Prostate gland (tissue), 2 donors: ENCODE results near the gene DYTN. TPM values are rescaled to one million over a fixed set of nuclear protein-coding genes. Genes with fewer than 3 reads are reported as not detected.

Experiments
- DNase-seq: peaks from one replicate; pipeline ENCODE4 v3.0.0-alpha.2; 2019; ENCODE audit warnings: low spot score
- H3K27ac ChIP-seq, 2 donors: fragments of 200-600 bp; sonication (generic); 2 replicates each; pipeline ENCODE4 v1.5.1; 2017 to 2019
- H3K27me3 ChIP-seq: fragments of 200-600 bp; sonication (generic); replicated peaks from 2 replicates; pipeline ENCODE4 v1.5.1; 2019; ENCODE audit not compliant: insufficient read depth
- H3K36me3 ChIP-seq, 2 donors: fragments of 200-600 bp; sonication (generic); 1 replicate in 1 of 2; 2 replicates in 1 of 2; pipeline versions ENCODE4 v1.5.1 to v1.8.1; 2017 to 2019
- H3K4me1 ChIP-seq: fragments of 200-600 bp; sonication (generic); replicated peaks from 2 replicates; pipeline ENCODE4 v1.5.1; 2019
- H3K4me3 ChIP-seq, 2 donors: fragments of 200-600 bp; sonication (generic); 2 replicates each; pipeline ENCODE4 v1.5.1; 2017 to 2019
- H3K9me3 ChIP-seq: fragments of 200-600 bp; sonication (generic); 2 replicates; pipeline ENCODE4 v1.5.1; 2017
- POLR2A ChIP-seq: fragments of 450-650 bp; IDR thresholded peaks from one replicate; pipeline ENCODE4 v1.6.1; 2016; ENCODE audit warnings: antibody characterized with exemption, mild to moderate bottlenecking
- POLR2AphosphoS5 ChIP-seq: sonication (generic); formaldehyde crosslinking; IDR thresholded peaks from one replicate; pipeline ENCODE4 v1.6.1; 2017; ENCODE audit warnings: antibody characterized with exemption
- WGBS: methylation state at CpG from one replicate; pipeline ENCODE4 v1.1.5; 2018; 5-methylcytosine and 5-hydroxymethylcytosine counted together
- intact Hi-C: fragments of 100-400 bp; cut with DNase I; formaldehyde crosslinking; loops from one replicate; pipeline ENCODE4 v1.14.2; 2022
- total RNA-seq, 2 donors: library from RNA; depleted of rRNA; stranded (reverse); fragments of >200 nt; gene quantifications; one replicate each; pipeline ENCODE4 v1.1.0, GENCODE V29; 2016
- TF ChIP-seq, protein P1 (sequence below), 4 experiments: fragments of 200-600 bp in 2 of 4; fragments of 450-650 bp in 2 of 4; sonication (generic) in 2 of 4; IDR thresholded peaks; 1 replicate in 3 of 4; 2 replicates in 1 of 4; pipeline ENCODE4 v1.5.1; 2016 to 2019; ENCODE audit warnings: antibody characterized with exemption in 4 of 4, mild to moderate bottlenecking in 2 of 4, moderate library complexity in 2 of 4

DYTN gene, protein sequence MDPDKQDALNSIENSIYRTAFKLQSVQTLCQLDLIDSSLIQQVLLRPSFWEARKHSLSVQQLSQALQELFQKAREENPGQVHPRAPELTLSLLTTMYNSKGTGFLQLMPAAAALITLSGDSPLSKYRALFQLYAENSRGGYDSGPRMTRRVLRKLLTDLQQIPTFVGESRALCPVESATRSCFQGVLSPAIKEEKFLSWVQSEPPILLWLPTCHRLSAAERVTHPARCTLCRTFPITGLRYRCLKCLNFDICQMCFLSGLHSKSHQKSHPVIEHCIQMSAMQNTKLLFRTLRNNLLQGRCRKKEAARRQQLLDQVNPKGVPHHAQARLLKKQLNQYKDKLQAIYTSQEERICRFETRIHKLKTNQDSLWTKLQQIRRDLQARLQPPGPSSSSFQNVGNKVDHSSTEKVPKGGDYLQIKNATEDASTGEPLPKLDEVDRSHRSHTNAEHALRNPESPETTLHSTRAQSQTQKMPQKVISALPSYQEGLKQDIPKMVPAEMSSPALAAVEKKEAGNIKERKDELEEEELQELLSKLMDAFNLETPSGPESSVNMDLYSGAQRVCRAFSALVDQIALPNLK
- not detected for total RNA-seq

DNA sequence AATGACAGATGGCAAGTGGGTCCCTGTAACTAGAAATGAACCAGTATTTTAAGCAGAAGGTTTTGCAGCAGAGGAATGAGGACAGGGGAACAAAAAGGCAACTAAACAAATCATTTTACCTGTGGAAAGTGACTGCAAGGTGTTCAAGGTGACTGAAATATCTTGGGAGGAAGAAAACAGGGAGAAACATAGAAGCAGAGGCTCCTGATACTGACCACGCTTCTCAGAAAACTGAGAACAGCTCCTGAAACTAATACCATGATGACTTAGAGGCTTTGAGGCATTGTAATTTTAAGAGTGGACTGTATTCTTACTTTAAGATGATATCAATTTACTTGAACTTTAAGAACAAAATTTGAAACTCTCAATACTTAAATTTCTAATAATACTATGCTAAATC is at the start of gene DYTN:
DYTN (minus strand) TSS at position 101 of the 400 bp plus-strand sequence. CDS start 117 bp downstream, outside the sequence.
- no peaks in the 10 kb centered on the region for H3K9me3 ChIP-seq
- WGBS, result 76% methylated on average over 1 of the region's 1 CpG
- no peak within 1 kb of the TSS for H3K4me3 ChIP-seq
- intact Hi-C loops, result no loop called here
- no peaks in the 10 kb centered on the region for H3K36me3 ChIP-seq
- no peak for DNase-seq
- no peak within 1 kb of the TSS for H3K27ac ChIP-seq
- H3K27me3 ChIP-seq, result no peaks in the 10 kb centered on the region
- TF ChIP-seq, protein P1, sequence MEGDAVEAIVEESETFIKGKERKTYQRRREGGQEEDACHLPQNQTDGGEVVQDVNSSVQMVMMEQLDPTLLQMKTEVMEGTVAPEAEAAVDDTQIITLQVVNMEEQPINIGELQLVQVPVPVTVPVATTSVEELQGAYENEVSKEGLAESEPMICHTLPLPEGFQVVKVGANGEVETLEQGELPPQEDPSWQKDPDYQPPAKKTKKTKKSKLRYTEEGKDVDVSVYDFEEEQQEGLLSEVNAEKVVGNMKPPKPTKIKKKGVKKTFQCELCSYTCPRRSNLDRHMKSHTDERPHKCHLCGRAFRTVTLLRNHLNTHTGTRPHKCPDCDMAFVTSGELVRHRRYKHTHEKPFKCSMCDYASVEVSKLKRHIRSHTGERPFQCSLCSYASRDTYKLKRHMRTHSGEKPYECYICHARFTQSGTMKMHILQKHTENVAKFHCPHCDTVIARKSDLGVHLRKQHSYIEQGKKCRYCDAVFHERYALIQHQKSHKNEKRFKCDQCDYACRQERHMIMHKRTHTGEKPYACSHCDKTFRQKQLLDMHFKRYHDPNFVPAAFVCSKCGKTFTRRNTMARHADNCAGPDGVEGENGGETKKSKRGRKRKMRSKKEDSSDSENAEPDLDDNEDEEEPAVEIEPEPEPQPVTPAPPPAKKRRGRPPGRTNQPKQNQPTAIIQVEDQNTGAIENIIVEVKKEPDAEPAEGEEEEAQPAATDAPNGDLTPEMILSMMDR (IDR thresholded peaks at IDR 0.05), result no peak
- H3K4me1 ChIP-seq, result no peaks in the 10 kb centered on the region

DNA sequence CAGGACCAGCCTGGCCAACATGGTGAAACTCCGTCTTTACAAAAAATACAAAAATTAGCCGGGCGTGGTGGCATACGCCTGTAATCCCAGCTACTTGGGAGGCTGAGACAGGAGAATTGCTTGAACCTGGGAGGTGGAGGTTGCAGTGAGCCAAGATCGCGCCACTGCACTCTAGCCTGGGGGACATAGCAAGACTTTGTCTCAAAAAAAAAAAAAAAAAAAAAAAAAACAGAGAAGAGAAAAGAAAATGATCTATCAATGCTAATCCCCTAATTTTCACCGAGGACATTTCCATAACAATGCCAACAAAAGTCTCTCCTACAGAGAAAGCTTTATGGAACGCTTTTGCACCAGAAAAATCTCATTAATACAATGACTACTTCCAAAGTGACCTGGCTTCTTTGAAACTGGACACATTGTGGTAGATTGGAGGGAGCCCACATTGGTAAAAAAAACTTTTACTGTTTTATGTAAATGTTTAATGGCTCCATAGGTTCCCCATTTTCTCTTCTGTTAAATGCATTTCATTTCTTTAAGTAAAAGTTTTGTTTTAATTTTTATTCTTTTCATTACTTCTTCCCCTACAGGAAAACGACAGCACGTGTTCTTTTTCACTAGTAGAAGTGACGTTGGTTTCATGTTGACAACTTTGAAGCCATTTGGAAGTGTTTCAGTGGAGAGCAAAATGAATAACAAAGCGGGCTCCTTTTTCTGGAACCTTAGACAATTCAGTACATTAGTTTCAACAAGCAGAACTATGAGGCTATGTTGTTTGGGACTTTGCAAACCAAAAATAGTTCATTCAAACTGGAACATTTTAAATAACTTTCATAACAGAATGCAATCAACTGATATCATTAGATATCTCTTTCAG is 48.1 kb upstream of the DYTN start:
- WGBS, result 40% methylated on average over 12 of the region's 12 CpGs
- Histone ChIP-seq H3K36me3 (no peaks in the 10 kb centered on the region), H3K27ac (peak overlapping the region; percentile 78 to 81), H3K4me1 (peaks cover 3% of the 10 kb centered on the region), H3K27me3 (no peaks in the 10 kb centered on the region), H3K9me3 (no peaks in the 10 kb centered on the region), H3K4me3 (peak overlapping the region; percentile 70 to 71)
- TF ChIP-seq POLR2AphosphoS5, result no peak
- TF ChIP-seq, protein P1 (IDR thresholded peaks at IDR 0.05), result no peak
- no peak for TF ChIP-seq POLR2A
- intact Hi-C loops, result no loop called here
- DNase-seq, result no peak

DNA sequence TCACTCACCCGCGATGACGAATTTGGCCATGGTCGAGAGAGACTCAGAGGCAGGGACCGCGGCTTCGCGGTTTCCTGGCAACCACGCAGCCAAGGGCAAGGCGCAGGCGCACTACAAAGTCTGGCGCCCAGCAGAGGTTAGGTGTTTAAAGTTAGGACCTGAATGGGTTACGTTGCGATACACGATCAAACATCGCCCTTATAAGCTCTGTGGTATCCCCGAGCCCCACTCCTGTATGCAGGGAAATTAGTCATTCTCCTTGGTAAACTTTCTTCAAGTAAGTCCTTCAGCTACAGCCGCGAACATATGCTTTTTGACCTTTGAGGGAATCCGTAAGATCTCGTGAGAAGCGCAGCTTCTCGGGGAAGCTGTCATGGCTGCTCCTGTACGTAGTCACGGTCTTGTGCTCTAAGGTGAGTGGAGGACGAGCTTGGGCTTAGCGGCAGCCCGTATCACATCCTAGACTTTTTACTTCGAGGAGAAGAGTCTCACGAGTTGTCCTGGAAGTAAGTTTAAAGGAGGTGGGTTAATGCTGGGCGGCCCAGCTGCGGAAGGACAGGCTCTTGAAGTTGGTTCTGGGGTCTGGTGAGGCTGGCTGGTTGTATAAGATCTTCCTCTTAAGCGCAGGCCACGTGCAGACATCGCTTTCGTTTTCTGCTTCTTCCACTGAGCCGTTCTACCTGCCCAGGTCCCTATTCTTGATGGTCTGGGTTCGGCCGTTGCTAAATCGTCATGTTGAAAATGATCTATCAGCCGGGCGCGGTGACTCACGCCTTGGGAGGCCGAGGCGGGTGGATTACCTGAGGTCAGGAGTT is 47.3 kb upstream of the DYTN start, which contains the start of the genes FASTKD2 and MDH1B:
FASTKD2 (plus strand) TSS at position 365 of the 815 bp plus-strand sequence. CDS start 1,088 bp downstream, outside the sequence.
MDH1B (minus strand) TSS at position 87 of the 815 bp plus-strand sequence; CDS start at position 30, 57 bp downstream.
- no peaks in the 10 kb centered on the region for H3K9me3 ChIP-seq
- no peaks in the 10 kb centered on the region for H3K27me3 ChIP-seq
- under 1% methylated on average over 46 of the region's 46 CpGs for WGBS
- peak within 1 kb of the TSS; percentile 70 to 71 for H3K4me3 ChIP-seq
- H3K4me1 ChIP-seq, result peaks cover 3% of the 10 kb centered on the region
- H3K36me3 ChIP-seq, result no peaks in the 10 kb centered on the region
- peak within 1 kb of the TSS; percentile 78 to 81 for H3K27ac ChIP-seq
- peak; percentile 83 for DNase-seq
- intact Hi-C loops, result no loop called here
- TF ChIP-seq POLR2AphosphoS5 (peak; percentile 94), POLR2A (no peak)
- TF ChIP-seq, protein P1 (IDR thresholded peaks at IDR 0.05), result peak in 1 of 4 experiments; percentile 5

DNA sequence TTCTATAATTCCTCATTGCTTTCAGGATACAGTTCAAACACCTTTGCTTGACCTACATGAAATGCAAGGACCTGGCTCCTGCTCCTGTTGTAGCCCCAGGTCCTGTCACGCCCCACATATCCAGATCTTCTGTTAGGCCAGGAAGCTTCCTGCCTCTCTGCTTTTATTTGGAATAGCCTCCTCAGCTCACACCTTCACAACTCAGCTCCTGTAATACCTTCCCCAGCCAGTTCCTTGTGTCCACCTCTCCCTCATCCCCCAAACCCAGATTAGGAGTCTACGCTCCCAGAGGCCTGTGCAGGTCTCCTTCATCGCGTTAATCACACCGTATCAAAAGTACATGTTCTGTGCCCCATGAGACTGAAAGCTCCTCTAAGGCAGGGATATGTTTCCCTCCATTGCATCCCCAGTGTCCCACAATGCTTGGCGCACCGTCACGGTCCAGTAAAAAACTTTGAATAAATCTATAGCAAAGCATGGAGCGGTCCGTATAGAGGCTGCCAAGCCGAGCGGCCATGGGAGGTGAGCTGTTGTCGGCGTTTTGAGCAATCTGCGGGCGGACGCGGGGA is 46.6 kb upstream of the DYTN start:
- peaks cover 3% of the 10 kb centered on the region for H3K4me1 ChIP-seq
- H3K27ac ChIP-seq, result peak overlapping the region; percentile 78 to 81
- no peak for DNase-seq
- intact Hi-C loops, result no loop called here
- peak overlapping the region; percentile 70 to 71 for H3K4me3 ChIP-seq
- H3K9me3 ChIP-seq, result no peaks in the 10 kb centered on the region
- H3K27me3 ChIP-seq, result no peaks in the 10 kb centered on the region
- no peaks in the 10 kb centered on the region for H3K36me3 ChIP-seq
- TF ChIP-seq, protein P1 (IDR thresholded peaks at IDR 0.05), result no peak
- TF ChIP-seq POLR2AphosphoS5 (no peak), POLR2A (no peak)
- WGBS, result 6% methylated on average over 18 of the region's 18 CpGs
